ENCODE results near the gene DMD. TPM values are rescaled to one million over a fixed set of nuclear protein-coding genes. Genes with fewer than 3 reads are reported as not detected.

The DMD gene
- polyA plus RNA-seq, 1 donor: 20.9 TPM

GRCh38 chrX:33041141-33041540 is 170.2 kb downstream of the DMD start:
- no peak for DNase-seq

GRCh38 chrX:33032700-33033099 is 178.6 kb downstream of the DMD start:
- no peak for DNase-seq

DNA sequence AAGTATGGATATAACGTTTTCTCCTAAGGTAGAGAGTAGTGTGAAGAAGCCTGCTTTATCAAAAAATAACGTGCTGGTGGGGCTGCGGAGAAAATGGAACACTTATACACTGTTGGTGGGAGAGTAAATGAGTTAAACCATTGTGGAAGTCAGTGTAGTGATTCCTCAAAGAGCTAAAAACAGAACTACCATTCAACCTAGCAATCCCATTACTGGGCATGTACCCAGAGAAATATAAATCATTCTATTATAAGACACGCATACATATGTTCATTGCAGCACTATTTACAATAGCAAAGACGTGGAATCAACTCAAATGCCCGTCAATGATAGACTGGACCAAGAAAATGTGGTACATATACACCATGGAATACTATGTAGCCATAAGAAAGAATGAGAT is 196.4 kb downstream of the DMD start:
- DNase-seq: no peak

- no peak for DNase-seq
Observed at GRCh38 chrX:33014086-33014485, 197.3 kb downstream of the DMD start.

DNA sequence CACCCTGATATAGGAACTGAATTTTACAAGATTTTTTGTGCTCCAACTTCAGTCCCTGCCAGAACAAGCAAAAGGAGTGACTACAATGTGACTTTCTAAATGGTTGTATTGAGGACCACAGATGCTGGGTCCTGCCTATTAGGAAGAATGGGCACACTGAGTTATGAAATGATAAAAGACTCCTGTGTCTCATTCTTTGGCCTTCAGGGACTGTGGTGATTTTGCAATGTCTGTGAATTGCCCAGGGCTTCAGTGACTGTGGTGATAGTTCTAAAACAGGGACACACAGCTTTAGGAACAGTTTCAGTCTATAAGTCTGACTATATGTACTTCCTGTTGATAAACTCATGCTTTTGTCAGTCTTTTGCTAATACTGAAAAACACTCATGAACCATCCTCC is 210.2 kb downstream of the DMD start:
- DNase-seq: no peak

DNA sequence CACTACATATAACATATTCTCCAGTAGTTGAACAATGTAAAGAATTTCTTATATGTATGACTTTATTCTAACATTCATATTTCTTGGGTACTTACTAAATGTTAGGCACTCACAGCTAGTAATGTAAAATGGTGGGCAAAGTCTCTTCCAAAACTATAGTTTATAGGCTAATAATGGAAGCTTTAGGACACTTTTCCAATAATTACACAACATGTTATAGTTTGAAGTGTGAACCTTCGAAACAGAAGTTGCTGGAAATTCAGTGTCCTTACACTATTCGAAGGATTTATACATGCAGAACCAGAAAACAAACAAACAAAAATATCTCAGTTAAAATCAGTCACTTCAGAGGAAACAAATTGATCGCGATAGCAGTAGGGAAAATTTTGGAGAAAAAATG is 212.6 kb downstream of the DMD start:
- DNase-seq: no peak

- no peak for DNase-seq
Observed at GRCh38 chrX:32995427-32995826, 215.9 kb downstream of the DMD start.

DNA sequence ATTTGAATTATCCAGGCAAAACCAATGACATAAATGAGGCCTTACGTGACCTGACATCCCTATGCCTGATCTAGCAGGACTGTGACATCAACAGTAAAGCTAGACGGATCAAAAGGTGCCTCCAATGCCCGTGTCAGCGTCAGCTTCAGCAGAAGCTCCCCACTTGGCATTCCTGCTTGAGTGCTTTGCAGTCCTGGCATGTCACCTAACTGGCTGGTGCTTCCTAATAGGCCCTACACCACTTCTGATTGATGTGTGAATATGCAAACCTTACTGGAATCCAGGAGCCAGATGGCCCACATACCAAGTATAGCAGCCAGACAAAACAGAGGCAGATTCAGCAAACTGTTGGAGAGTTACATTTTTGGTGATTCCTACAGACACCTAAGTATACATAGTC is 224.2 kb downstream of the DMD start:
- no peak for DNase-seq

GRCh38 chrX:32985544-32985943 is 225.8 kb downstream of the DMD start:
- no peak for DNase-seq

DNA sequence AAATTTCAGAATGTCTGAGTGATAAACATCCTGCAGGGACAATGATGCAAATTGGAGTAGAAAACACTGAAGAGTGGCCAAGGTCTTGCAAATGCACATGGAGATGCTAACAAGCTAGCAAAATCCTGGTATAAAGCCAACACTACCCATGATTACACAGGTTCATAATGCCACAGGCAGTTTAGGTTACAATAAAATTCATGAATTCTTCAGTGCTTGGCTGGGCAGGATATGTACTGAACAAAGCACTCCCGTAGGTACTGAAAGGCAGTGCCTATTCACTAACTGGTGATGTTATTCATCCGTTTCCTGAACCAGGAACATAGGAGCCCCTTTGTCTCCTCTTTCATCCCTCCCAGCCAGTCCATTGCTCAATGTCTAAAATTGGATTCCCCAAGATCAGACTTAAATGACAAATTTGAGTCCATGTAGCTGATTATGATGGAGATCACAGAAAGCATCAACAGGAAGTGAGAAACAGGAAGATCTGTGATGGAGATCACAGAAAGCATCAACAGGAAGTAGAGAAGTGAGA is 244.5 kb downstream of the DMD start:
- no peak for DNase-seq

GRCh38 chrX:32954125-32954524 is 257.2 kb downstream of the DMD start:
- DNase-seq: no peak

DNA sequence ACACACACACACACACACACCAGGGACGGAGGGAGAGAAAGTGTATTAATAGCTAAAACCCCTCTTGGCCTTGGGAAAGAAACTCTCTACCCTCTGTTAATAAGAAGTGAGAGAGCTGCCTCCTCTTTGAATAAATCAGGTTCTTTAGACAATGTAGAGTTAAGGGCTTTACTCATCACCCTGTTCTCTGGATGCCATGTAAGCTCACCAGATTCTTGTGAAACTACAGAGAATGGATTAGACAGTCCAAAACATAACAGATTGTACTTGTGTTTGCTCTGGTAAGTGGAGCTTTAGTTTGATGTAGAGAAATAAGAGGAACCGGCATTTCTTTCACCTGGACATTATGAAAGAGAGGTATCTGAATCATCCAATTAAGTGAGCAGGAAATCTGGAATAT is 263.2 kb downstream of the DMD start:
- no peak for DNase-seq

GRCh38 chrX:32937043-32937442 is 274.3 kb downstream of the DMD start:
- no peak for DNase-seq

GRCh38 chrX:32933548-32933947 is 277.8 kb downstream of the DMD start:
- no peak for DNase-seq

DNA sequence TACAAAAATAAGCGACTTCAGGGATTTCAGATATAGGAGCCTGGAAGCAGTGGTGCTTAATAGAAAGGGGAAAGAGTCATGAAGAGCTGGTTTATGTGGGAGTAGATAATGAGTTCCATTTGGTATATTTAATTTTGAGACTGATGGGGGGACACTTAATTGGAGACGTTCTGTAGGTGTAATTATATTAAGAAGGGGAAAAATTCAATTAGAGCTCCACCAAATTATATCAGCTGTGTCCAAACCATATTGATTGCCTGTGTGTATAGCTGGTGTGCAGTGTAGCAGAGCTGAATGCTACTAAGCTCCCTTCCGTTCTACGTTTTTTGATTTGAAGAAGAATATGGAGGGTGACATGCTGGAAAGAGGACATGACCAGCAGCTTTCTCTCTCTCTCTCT is 282.3 kb downstream of the DMD start:
- DNase-seq: no peak

- no peak for DNase-seq
Observed at GRCh38 chrX:32896088-32896487, 315.3 kb downstream of the DMD start.

DNA sequence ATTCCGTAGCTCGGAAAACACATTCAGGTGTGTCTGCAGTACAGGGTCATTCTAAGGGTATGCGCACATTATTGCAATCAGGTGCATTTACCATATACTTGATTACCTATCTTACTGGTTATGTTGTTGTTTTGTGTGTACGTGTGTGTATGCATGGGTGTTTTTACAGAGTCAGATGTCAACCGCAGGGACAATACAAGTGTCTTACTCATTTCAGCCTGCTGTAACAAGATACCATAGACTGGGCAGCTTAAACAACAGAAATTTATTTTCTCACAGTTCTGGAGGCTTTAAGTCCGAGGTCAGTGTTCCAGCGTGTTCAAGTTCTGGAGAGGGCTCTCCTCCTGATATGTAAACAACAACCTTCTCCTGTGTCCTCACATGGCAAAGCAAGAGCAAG is 316.7 kb downstream of the DMD start:
- DNase-seq: no peak

- peak; percentile 31 for DNase-seq
Observed at GRCh38 chrX:32893751-32894150, 317.6 kb downstream of the DMD start.

DNA sequence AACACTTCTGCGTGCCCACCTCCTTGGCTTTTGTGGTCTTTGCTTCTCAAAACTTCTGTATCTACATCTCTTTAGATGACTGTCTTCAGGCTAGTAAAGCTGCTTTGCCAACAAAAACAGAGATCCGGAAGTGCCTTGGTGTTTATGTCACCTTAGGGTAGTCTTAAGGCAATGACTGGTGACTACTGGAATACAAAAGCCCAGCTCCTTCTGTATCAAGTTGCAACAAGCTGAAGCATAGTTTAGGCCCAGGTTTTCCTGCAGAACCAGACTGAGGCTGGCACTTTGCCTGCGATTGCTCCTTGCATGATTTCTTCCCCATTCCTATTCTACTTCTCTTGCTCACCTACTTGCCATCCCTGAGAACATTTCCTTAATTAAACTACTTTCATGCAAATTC is 333.8 kb downstream of the DMD start:
- DNase-seq: no peak

DNA sequence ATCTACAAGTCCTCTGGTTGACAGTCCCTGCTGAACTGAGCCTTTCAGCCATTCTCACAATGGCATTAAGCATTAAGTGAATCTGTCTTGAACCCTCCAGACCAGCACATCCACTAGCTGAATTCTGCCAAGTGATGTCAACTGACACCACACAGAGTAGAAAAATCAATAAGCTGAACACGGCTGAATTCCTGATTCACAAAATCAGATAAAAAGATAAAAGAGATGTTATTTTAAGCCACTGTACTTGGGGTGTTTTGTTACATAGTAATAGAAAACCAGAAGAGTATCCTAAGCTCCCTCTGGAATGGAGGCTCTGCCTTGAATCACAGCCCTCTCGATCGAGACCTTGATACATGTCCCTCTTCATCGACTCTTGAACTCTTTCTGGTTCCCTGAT is 336.5 kb downstream of the DMD start:
- no peak for DNase-seq

DNA sequence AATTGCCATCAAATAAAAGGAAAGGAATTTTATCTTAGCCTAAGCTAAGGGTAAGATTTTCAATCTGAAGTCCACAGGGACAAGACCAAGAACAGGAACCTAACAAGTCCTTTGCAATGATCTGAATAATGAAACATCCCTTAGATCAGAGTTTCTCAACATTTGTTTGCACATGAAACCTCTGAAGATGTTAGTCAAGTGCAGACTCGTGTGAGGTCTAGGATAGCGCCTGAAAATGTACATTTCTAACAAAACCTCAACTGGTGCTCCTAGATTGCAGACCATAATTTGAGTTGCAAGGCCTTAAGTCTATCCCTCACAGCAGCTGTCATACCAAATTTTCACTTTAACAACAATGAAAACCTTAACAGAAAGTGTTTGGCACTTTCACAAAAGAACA is 337.6 kb downstream of the DMD start:
- no peak for DNase-seq

GRCh38 chrX:32871636-32872035 is 339.7 kb downstream of the DMD start:
- DNase-seq: no peak

DNA sequence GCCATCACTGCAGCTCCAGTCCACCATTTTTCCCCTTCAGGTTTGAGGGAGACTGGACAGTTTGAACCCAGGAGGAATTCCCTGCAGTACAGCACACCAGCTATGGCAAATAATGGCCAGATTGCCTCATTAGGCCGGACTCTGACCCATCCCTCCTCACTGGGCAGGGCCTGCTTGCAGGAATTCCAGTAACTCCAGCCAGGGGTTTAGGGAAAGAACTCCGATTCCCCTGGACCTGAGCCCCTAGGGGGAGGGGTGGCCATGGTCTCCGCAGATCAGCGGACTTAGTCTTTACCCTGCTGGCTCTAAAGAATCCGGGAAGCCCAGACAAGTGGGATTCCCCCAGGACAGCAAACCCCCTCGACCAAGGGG is 342.8 kb downstream of the DMD start:
- no peak for DNase-seq

DNA sequence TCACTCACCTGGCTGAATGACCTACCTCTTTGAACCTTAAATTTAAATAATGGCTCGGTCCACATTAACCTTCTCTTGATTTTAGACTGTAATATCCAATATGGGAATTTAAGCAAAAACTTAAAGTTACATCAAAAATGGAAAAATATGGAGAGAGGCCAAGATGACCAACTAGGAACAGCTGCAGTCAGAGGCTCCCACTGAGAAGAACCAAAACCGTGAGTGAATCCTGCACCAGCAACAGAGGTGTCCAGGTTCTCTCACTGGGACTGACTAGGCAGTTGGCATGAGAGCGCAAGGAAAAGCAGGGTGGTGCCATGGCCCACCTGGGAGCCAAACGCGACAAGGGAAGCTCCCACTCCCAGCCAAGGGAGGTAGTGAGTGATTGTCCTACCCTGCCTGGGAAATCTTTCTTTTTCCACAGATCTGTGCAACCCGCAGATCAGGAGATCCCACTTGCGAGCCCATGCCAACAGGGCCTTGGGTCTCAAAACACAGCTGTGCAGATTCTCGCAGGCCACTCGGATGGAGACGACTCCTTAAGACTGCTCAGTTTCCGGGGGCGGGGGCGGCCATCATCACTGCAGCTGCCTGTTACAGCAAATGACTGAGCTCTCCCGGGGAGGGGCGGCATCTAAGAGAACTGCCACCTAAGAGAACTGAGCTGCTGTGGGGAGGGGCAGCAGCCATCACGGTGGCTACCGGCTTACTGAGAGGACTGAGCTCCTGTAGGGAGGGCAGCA is 343.4 kb downstream of the DMD start:
- no peak for DNase-seq

DNA sequence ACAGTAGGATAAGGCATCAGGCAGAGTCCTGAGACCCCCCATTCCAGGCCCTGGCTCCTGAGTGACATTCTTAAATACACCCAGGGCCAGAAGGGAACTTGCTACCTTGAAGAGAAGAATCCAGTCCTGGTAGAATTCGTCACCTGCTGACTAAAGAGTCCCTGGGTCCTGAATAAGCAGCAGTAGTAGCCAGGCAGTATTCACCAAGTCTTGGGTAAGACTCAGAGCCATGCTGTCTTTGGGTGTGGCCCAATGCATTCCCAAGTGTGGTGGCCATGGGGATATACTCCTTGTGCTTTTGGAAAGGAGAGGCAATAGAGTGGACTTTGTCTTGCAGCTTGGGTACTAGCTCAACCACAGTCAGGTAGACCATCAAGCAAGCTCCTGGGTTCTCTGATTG is 359.1 kb downstream of the DMD start:
- no peak for DNase-seq
